HCT116 (cell line): ENCODE data around the gene MAMSTR. TPM values are rescaled to one million over a fixed set of nuclear protein-coding genes. Genes with fewer than 3 reads are reported as not detected.
A peak's percentile ranks its signal among the peaks of the same experiment; 100 is the strongest.

Source experiments
- ATAC-seq: fragments of 200-7000 bp; cut with Tn5 transposase; 2 replicates; pipeline ENCODE4 v1.9.1; 2020; ENCODE audit warnings: mild to moderate bottlenecking, moderate library complexity
- Bru-seq: library from RNA; stranded (reverse); fragments of 400-500 nt; gene quantifications from one replicate; lab custom pipeline; 2021; lab: Mats Ljungman, UMichigan
- BruChase-seq, 2 experiments: library from RNA; stranded (reverse); fragments of 400-500 nt; gene quantifications; one replicate each; lab custom pipeline; 2021; lab: Mats Ljungman, UMichigan
- BruUV-seq: library from RNA; stranded (reverse); fragments of 400-500 nt; replicated peaks from 2 replicates; lab custom pipeline; 2021; lab: Mats Ljungman, UMichigan
- CTCF ChIA-PET: fragments of 300-600 bp; sonication (Branson Sonifier 250); formaldehyde crosslinking; loops from one replicate; lab custom pipeline; 2021; ENCODE audit warnings: antibody characterized with exemption; lab: Charles Lee
- POLR2A ChIA-PET: fragments of 300-600, 350-600 bp; sonication (Branson Sonifier 250); formaldehyde crosslinking; loops from one replicate; lab custom pipeline; 2021; ENCODE audit warnings: antibody characterized with exemption; lab: Charles Lee
- RAD21 ChIA-PET, 2 experiments: fragments of 300-600 bp; sonication (Branson Sonifier 250); formaldehyde crosslinking; loops; one replicate each; lab custom pipeline; 2023; ENCODE audit warnings: low total read pairs in 2 of 2; ENCODE audit not compliant: uncharacterized antibody in 2 of 2, unreplicated experiment in 2 of 2, low non-redundant PET in 1 of 2; lab: Charles Lee
- DNase-seq: peaks from one replicate; pipeline ENCODE4 v3.0.0-alpha.2; 2010; ENCODE audit warnings: low read depth, low spot score
- H2AFZ ChIP-seq: fragments of 200-600 bp; shearing (Covaris generic), sonication (generic); 2 replicates; pipeline ENCODE4 v1.6.1; 2017; ENCODE audit warnings: low read depth, mixed run types, mixed read lengths, antibody characterized with exemption, low read length; ENCODE audit not compliant: poor library complexity, severe bottlenecking
- H3K27ac ChIP-seq: 2 replicates; pipeline ENCODE4 v1.5.1; 2012; ENCODE audit warnings: low read depth, low read length
- H3K27me3 ChIP-seq: fragments of 200-600 bp; sonication (generic); 2 replicates; pipeline ENCODE4 v1.6.1; 2016; ENCODE audit warnings: mixed run types, low read length, mixed read lengths; ENCODE audit not compliant: insufficient read depth
- H3K36me3 ChIP-seq, 2 experiments: fragments of 200-500 bp in 1 of 2; fragments of 200-600 bp in 1 of 2; sonication (Bioruptor generic) in 1 of 2; sonication (generic) in 1 of 2; 2 replicates each; pipeline versions ENCODE4 v1.5.1 to v1.6.1; 2014 to 2016; ENCODE audit warnings: low read length in 2 of 2, inconsistent platforms in 1 of 2, mixed read lengths in 1 of 2, mixed run types in 1 of 2; ENCODE audit not compliant: insufficient read depth in 2 of 2, control insufficient read depth in 1 of 2
- H3K4me1 ChIP-seq, 2 experiments: fragments of 200-600 bp in 1 of 2; sonication (generic) in 1 of 2; 2 replicates each; pipeline versions ENCODE4 v1.5.1 to v1.6.1; 2012 to 2017; ENCODE audit warnings: low read length in 2 of 2, inconsistent platforms in 1 of 2, mild to moderate bottlenecking in 1 of 2, mixed read lengths in 1 of 2, mixed run types in 1 of 2, moderate library complexity in 1 of 2; ENCODE audit not compliant: insufficient read depth in 2 of 2, control insufficient read depth in 1 of 2
- H3K4me2 ChIP-seq: fragments of 200-600 bp; sonication (generic); 2 replicates; pipeline ENCODE4 v1.6.1; 2017; ENCODE audit warnings: mixed run types, low read length, mixed read lengths
- H3K4me3 ChIP-seq, 2 experiments: fragments of 200-600 bp in 1 of 2; sonication (generic) in 1 of 2; replicated peaks in 1 of 2; 2 replicates each; pipeline ENCODE4 v1.5.1; 2011 to 2016; ENCODE audit warnings: low read length in 2 of 2, control low read depth in 1 of 2, low read depth in 1 of 2, mild to moderate bottlenecking in 1 of 2, mixed read lengths in 1 of 2, mixed run types in 1 of 2
- H3K79me2 ChIP-seq: fragments of 200-600 bp; sonication (generic); 2 replicates; pipeline ENCODE4 v1.6.1; 2017; ENCODE audit warnings: mild to moderate bottlenecking, mixed run types, low read length, moderate library complexity, mixed read lengths; ENCODE audit not compliant: insufficient read depth
- H3K9ac ChIP-seq: fragments of 200-600 bp; sonication (generic); 2 replicates; pipeline ENCODE4 v1.6.1; 2016; ENCODE audit warnings: low read length, mixed read lengths
- H3K9me2 ChIP-seq: fragments of 200-600 bp; sonication (generic), shearing (Covaris generic); 2 replicates; pipeline ENCODE4 v1.6.1; 2017; ENCODE audit warnings: mixed run types, mild to moderate bottlenecking, moderate library complexity; ENCODE audit not compliant: insufficient read depth
- H3K9me3 ChIP-seq, 2 experiments: fragments of 200-500 bp in 1 of 2; fragments of 200-600 bp in 1 of 2; sonication (Bioruptor generic) in 1 of 2; sonication (generic) in 1 of 2; 2 replicates each; pipeline ENCODE4 v1.6.1; 2014 to 2017; ENCODE audit warnings: low read length in 2 of 2, mixed read lengths in 2 of 2, inconsistent platforms in 1 of 2, low read depth in 1 of 2, mild to moderate bottlenecking in 1 of 2, mixed run types in 1 of 2, moderate library complexity in 1 of 2; ENCODE audit not compliant: control insufficient read depth in 1 of 2, insufficient read depth in 1 of 2
- H4K20me1 ChIP-seq: fragments of 200-600 bp; sonication (generic), shearing (Covaris generic); 2 replicates; pipeline ENCODE4 v1.6.1; 2017; ENCODE audit warnings: mixed run types, mild to moderate bottlenecking, moderate library complexity; ENCODE audit not compliant: insufficient read depth
- CBX3 ChIP-seq: IDR thresholded peaks from 2 replicates; pipeline ENCODE4 v1.6.1; 2012; ENCODE audit warnings: low read depth
- EZH2 ChIP-seq: fragments of 200-600 bp; sonication (generic); IDR thresholded peaks from 2 replicates; pipeline ENCODE4 v1.6.1; 2017; ENCODE audit warnings: antibody characterized with exemption, mixed run types
- FOSL1 ChIP-seq: IDR thresholded peaks from 2 replicates; pipeline ENCODE4 v1.6.1; 2012; ENCODE audit warnings: low read depth
- MAX ChIP-seq: IDR thresholded peaks from 2 replicates; pipeline ENCODE4 v1.6.1; 2012
- POLR2A ChIP-seq: IDR thresholded peaks from 2 replicates; pipeline ENCODE4 v1.7.0; 2011; ENCODE audit warnings: borderline replicate concordance; ENCODE audit not compliant: insufficient read depth, insufficient read length; ENCODE audit errors: extremely low read depth
- SIN3A ChIP-seq: IDR thresholded peaks from 2 replicates; pipeline ENCODE4 v1.6.1; 2012; ENCODE audit warnings: low read depth
- YY1 ChIP-seq: IDR thresholded peaks from 2 replicates; pipeline ENCODE4 v1.6.1; 2011; ENCODE audit warnings: low read length, low read depth, moderate library complexity, mild to moderate bottlenecking; ENCODE audit not compliant: insufficient replicate concordance; ENCODE audit errors: extremely low read depth
- ZBTB33 ChIP-seq: IDR thresholded peaks from 2 replicates; pipeline ENCODE4 v1.6.1; 2011; ENCODE audit warnings: mild to moderate bottlenecking, low read length, moderate library complexity; ENCODE audit not compliant: insufficient replicate concordance; ENCODE audit errors: extremely low read depth
- ZNF274 ChIP-seq: fragments of 200-500 bp; sonication (Bioruptor generic); IDR thresholded peaks from 2 replicates; pipeline ENCODE4 v1.6.1; 2014; ENCODE audit warnings: mild to moderate bottlenecking, low read depth, low read length, inconsistent platforms
- intact Hi-C: fragments of 100-400 bp; cut with micrococcal nuclease; formaldehyde crosslinking; loops from 2 replicates; pipeline ENCODE4 v1.10.0; 2022
- long read RNA-seq: library from polyadenylated mRNA; unstranded; transcript quantifications from one replicate; pipeline ENCODE4 v2.0.0, GENCODE V29; 2021; ENCODE audit not compliant: unreplicated experiment
- polyA plus RNA-seq: library from polyadenylated mRNA; unstranded; fragments of >200 nt; gene quantifications from 2 replicates; pipeline ENCODE4 v1.2.1, GENCODE V29; 2012; ENCODE audit warnings: missing spikeins
- total RNA-seq: library from RNA; stranded (reverse); gene quantifications from one replicate; pipeline ENCODE4 v1.2.1, GENCODE V29; 2021; ENCODE audit not compliant: unreplicated experiment
- TF ChIP-seq, protein P1 (sequence below): IDR thresholded peaks from 2 replicates; pipeline ENCODE4 v1.6.1; 2012; ENCODE audit warnings: low read depth
- TF ChIP-seq, protein P2 (sequence below), 3 experiments: fragments of 200-600 bp in 1 of 3; sonication (generic) in 1 of 3; IDR thresholded peaks in 2 of 3; conservative IDR thresholded peaks in 1 of 3; 2 replicates each; pipeline ENCODE4 v1.5.1; 2012 to 2017; ENCODE audit warnings: low read depth in 2 of 3, low read length in 2 of 3, antibody characterized with exemption in 1 of 3, borderline replicate concordance in 1 of 3, control low read depth in 1 of 3, mild to moderate bottlenecking in 1 of 3, mixed read lengths in 1 of 3, mixed run types in 1 of 3, moderate library complexity in 1 of 3; ENCODE audit not compliant: insufficient read depth in 1 of 3

The MAMSTR gene, protein sequence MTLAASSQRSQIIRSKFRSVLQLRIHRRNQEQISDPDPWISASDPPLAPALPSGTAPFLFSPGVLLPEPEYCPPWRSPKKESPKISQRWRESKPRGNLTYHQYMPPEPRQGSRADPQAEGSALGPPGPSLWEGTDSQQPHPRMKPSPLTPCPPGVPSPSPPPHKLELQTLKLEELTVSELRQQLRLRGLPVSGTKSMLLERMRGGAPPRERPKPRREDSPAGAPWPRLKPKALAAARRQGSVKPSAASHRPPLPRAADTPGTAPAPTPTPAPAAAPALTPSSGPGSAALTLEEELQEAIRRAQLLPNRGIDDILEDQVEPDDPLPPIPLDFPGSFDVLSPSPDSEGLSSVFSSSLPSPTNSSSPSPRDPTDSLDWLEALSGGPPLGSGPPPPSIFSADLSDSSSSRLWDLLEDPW
- total RNA-seq (1.3 TPM), Bru-seq, nascent RNA (percentile 36 among the genes with signal in this experiment), BruChase-seq, experiment 1, labeled RNA remaining after a 6-hour chase (percentile 40 among the genes with signal in this experiment), BruChase-seq, experiment 2, labeled RNA remaining after a 2-hour chase (percentile 44 among the genes with signal in this experiment)
- polyA plus RNA-seq = 0.85 and 0.91 TPM in 2 replicates
- long read RNA-seq, partial matches to known transcripts = 0 of 7 reads
- long read RNA-seq, other reads (novel, unspliced or antisense) = 7 of 7 reads

DNA sequence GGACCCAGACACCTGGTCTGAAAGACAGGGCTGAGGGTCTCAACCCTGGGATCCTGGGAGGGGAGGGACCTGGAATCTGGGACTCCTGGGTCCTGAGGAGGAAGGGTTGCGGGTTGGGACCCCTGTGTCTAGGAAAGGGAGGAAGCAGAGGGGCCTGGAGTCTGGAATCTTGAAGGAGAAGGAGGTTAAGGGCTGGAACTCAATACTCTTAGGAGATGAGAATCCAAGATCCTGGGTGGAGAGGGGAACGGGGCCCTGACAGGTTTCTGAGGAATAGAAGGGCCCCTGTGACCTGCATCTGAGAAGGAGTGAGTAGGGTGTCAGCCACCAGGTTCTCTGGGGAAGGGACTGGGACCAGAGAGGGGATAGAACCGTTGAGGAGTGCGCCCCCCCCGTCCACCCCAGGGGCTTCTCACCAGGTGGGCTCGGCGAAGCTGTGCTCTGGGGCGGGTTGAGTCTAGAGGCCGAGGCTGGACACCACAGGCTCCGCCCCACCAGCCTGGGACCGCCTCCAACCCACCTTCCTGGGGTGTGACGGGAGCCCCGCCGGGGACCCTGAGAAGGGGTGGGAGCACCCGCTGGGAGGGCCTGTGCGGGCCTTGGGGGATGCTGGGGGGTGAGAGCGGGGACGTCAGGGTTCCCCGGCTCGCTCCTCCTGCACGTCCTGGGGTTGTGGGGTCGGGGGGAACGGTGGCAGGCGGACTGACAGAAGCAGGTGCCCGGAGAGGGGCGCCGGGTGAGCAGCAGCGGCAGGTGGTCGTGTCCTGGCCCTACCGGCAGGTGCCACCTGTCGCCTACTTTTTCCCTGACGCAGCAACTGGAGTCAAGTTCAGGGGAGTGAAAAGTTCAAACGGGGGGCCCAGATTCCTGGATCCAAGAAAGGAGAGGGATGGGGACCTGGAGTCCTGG, at the start of gene MAMSTR:
MAMSTR (minus strand) TSS at position 463 of the 909 bp plus-strand sequence. CDS start 694 bp downstream, outside the sequence.
- POLR2A ChIA-PET = interaction anchor here (1.3 to 1.5 kb wide), 2 partner anchors 13 to 19 kb away, joined by 3 to 4 read pairs; no protein-coding TSS in a partner anchor
- RAD21 ChIA-PET = no interaction called here
- Histone ChIP-seq H3K4me2 (peak within 1 kb of the TSS; percentile 80), H3K27ac (peak within 1 kb of the TSS; percentile 33), H3K79me2 (no peaks in the 10 kb centered on the region), H4K20me1 (no peaks in the 10 kb centered on the region), H3K4me3 (peak within 1 kb of the TSS; percentile 52 to 58), H3K9me2 (no peaks in the 10 kb centered on the region), H3K36me3 (no peaks in the 10 kb centered on the region), H3K9ac (peak within 1 kb of the TSS; percentile 60), H3K4me1 (peaks cover 6 to 31% of the 10 kb centered on the region in 2 experiments), H3K27me3 (no peaks in the 10 kb centered on the region), H2AFZ (peak within 1 kb of the TSS; percentile 50), H3K9me3 (no peaks in the 10 kb centered on the region)
- CTCF ChIA-PET = no interaction called here
- TF ChIP-seq MAX (no peak), ZNF274 (no peak), CBX3 (no peak), EZH2 (no peak), ZBTB33 (no peak), YY1 (no peak), POLR2A (no peak), SIN3A (no peak), FOSL1 (no peak)
- TF ChIP-seq, protein P1, sequence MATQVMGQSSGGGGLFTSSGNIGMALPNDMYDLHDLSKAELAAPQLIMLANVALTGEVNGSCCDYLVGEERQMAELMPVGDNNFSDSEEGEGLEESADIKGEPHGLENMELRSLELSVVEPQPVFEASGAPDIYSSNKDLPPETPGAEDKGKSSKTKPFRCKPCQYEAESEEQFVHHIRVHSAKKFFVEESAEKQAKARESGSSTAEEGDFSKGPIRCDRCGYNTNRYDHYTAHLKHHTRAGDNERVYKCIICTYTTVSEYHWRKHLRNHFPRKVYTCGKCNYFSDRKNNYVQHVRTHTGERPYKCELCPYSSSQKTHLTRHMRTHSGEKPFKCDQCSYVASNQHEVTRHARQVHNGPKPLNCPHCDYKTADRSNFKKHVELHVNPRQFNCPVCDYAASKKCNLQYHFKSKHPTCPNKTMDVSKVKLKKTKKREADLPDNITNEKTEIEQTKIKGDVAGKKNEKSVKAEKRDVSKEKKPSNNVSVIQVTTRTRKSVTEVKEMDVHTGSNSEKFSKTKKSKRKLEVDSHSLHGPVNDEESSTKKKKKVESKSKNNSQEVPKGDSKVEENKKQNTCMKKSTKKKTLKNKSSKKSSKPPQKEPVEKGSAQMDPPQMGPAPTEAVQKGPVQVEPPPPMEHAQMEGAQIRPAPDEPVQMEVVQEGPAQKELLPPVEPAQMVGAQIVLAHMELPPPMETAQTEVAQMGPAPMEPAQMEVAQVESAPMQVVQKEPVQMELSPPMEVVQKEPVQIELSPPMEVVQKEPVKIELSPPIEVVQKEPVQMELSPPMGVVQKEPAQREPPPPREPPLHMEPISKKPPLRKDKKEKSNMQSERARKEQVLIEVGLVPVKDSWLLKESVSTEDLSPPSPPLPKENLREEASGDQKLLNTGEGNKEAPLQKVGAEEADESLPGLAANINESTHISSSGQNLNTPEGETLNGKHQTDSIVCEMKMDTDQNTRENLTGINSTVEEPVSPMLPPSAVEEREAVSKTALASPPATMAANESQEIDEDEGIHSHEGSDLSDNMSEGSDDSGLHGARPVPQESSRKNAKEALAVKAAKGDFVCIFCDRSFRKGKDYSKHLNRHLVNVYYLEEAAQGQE = no peak
- TF ChIP-seq, protein P2, sequence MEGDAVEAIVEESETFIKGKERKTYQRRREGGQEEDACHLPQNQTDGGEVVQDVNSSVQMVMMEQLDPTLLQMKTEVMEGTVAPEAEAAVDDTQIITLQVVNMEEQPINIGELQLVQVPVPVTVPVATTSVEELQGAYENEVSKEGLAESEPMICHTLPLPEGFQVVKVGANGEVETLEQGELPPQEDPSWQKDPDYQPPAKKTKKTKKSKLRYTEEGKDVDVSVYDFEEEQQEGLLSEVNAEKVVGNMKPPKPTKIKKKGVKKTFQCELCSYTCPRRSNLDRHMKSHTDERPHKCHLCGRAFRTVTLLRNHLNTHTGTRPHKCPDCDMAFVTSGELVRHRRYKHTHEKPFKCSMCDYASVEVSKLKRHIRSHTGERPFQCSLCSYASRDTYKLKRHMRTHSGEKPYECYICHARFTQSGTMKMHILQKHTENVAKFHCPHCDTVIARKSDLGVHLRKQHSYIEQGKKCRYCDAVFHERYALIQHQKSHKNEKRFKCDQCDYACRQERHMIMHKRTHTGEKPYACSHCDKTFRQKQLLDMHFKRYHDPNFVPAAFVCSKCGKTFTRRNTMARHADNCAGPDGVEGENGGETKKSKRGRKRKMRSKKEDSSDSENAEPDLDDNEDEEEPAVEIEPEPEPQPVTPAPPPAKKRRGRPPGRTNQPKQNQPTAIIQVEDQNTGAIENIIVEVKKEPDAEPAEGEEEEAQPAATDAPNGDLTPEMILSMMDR (IDR thresholded peaks at IDR 0.05 in 2 of 3, conservative IDR thresholded peaks at IDR 0.05 in 1 of 3; ENCODE audit: borderline replicate concordance in 1 of 3, insufficient read depth in 1 of 3, low read depth in 2 of 3, low read length in 2 of 3) = no peak
- ATAC-seq = no peak
- DNase-seq = no peak
- intact Hi-C loops = no loop called here
- no TSS peak for BruUV-seq
